Measurements from ENCODE around the gene INSL3.
"Not testable (repeated sequence)": the region's sequence is repeated elsewhere in the genome, so short reads cannot be mapped to it uniquely, and the experiment has no call there.

Gene INSL3

GRCh38 chr19:17817668-17818363 lies 3.5 kb downstream of the INSL3 start:
- Histone ChIP-seq H3K27me3 (ENCODE audit: insufficient read depth, low read length) (no peaks in the 10 kb centered on the region), H3K36me3 (ENCODE audit: insufficient read depth, low read length) (no peaks in the 10 kb centered on the region), H3K9me3 (ENCODE audit: low read length) (no peaks in the 10 kb centered on the region), H2AFZ (ENCODE audit: low read depth, low read length) (no peak overlapping the region), H3K4me3 (ENCODE audit: low read length) (no peak overlapping the region), H3K4me1 (ENCODE audit: insufficient read depth, low read length) (no peaks in the 10 kb centered on the region)

GRCh38 chr19:17812099-17812498 lies 9.2 kb downstream of the INSL3 start:
- Histone ChIP-seq H3K4me3 (ENCODE audit: low read length) (no peak overlapping the region), H3K4me1 (ENCODE audit: insufficient read depth, low read length) (no peaks in the 10 kb centered on the region), H3K36me3 (ENCODE audit: insufficient read depth, low read length) (no peaks in the 10 kb centered on the region), H2AFZ (ENCODE audit: low read depth, low read length) (no peak overlapping the region), H3K27me3 (ENCODE audit: insufficient read depth, low read length) (peaks cover 2% of the 10 kb centered on the region), H3K9me3 (ENCODE audit: low read length) (no peaks in the 10 kb centered on the region)

GRCh38 chr19:17811681-17812080 lies 9.6 kb downstream of the INSL3 start:
- Histone ChIP-seq H3K27me3 (ENCODE audit: insufficient read depth, low read length) (peaks cover 2% of the 10 kb centered on the region), H2AFZ (ENCODE audit: low read depth, low read length) (no peak overlapping the region), H3K36me3 (ENCODE audit: insufficient read depth, low read length) (no peaks in the 10 kb centered on the region), H3K4me1 (ENCODE audit: insufficient read depth, low read length) (no peaks in the 10 kb centered on the region), H3K9me3 (ENCODE audit: low read length) (no peaks in the 10 kb centered on the region), H3K4me3 (ENCODE audit: low read length) (no peak overlapping the region)

GRCh38 chr19:17811103-17811502 lies 10.2 kb downstream of the INSL3 start:
- H2AFZ ChIP-seq (ENCODE audit: low read depth, low read length), result no peak overlapping the region
- peaks cover 2% of the 10 kb centered on the region for H3K27me3 ChIP-seq (ENCODE audit: insufficient read depth, low read length)
- H3K36me3 ChIP-seq (ENCODE audit: insufficient read depth, low read length), result no peaks in the 10 kb centered on the region
- no peak overlapping the region for H3K4me3 ChIP-seq (ENCODE audit: low read length)
- H3K9me3 ChIP-seq (ENCODE audit: low read length), result no peaks in the 10 kb centered on the region
- H3K4me1 ChIP-seq (ENCODE audit: insufficient read depth, low read length), result no peaks in the 10 kb centered on the region

- H3K36me3 ChIP-seq (ENCODE audit: insufficient read depth, low read length), result no peaks in the 10 kb centered on the region
- peaks cover 2% of the 10 kb centered on the region for H3K27me3 ChIP-seq (ENCODE audit: insufficient read depth, low read length)
- no peak overlapping the region for H2AFZ ChIP-seq (ENCODE audit: low read depth, low read length)
- H3K9me3 ChIP-seq (ENCODE audit: low read length), result no peaks in the 10 kb centered on the region
- H3K4me1 ChIP-seq (ENCODE audit: insufficient read depth, low read length), result no peaks in the 10 kb centered on the region
- H3K4me3 ChIP-seq (ENCODE audit: low read length), result no peak overlapping the region
These were observed 13.5 kb downstream of the INSL3 start for GRCh38 chr19:17807731-17808316.

GRCh38 chr19:17806945-17807344 lies 14.4 kb downstream of the INSL3 start:
- no peaks in the 10 kb centered on the region for H3K4me1 ChIP-seq (ENCODE audit: insufficient read depth, low read length)
- H3K27me3 ChIP-seq (ENCODE audit: insufficient read depth, low read length), result peaks cover 4% of the 10 kb centered on the region
- H3K36me3 ChIP-seq (ENCODE audit: insufficient read depth, low read length), result no peaks in the 10 kb centered on the region
- no peak overlapping the region for H3K4me3 ChIP-seq (ENCODE audit: low read length)
- H2AFZ ChIP-seq (ENCODE audit: low read depth, low read length), result no peak overlapping the region
- no peaks in the 10 kb centered on the region for H3K9me3 ChIP-seq (ENCODE audit: low read length)

GRCh38 chr19:17805427-17805826 lies 15.9 kb downstream of the INSL3 start:
- Histone ChIP-seq H2AFZ (ENCODE audit: low read depth, low read length) (no peak overlapping the region), H3K9me3 (ENCODE audit: low read length) (no peaks in the 10 kb centered on the region), H3K4me3 (ENCODE audit: low read length) (no peak overlapping the region), H3K27me3 (ENCODE audit: insufficient read depth, low read length) (peaks cover 5% of the 10 kb centered on the region), H3K36me3 (ENCODE audit: insufficient read depth, low read length) (no peaks in the 10 kb centered on the region), H3K4me1 (ENCODE audit: insufficient read depth, low read length) (no peaks in the 10 kb centered on the region)

GRCh38 chr19:17803264-17803896 lies 17.9 kb downstream of the INSL3 start:
- Histone ChIP-seq H3K4me3 (ENCODE audit: low read length) (no peak overlapping the region), H3K9me3 (ENCODE audit: low read length) (no peaks in the 10 kb centered on the region), H3K4me1 (ENCODE audit: insufficient read depth, low read length) (no peaks in the 10 kb centered on the region), H2AFZ (ENCODE audit: low read depth, low read length) (no peak overlapping the region), H3K27me3 (ENCODE audit: insufficient read depth, low read length) (peaks cover 7% of the 10 kb centered on the region), H3K36me3 (ENCODE audit: insufficient read depth, low read length) (no peaks in the 10 kb centered on the region)

- Histone ChIP-seq H3K4me3 (ENCODE audit: low read length) (no peak overlapping the region), H3K9me3 (ENCODE audit: low read length) (no peaks in the 10 kb centered on the region), H3K36me3 (ENCODE audit: insufficient read depth, low read length) (no peaks in the 10 kb centered on the region), H2AFZ (ENCODE audit: low read depth, low read length) (no peak overlapping the region), H3K27me3 (ENCODE audit: insufficient read depth, low read length) (peaks cover 11% of the 10 kb centered on the region), H3K4me1 (ENCODE audit: insufficient read depth, low read length) (no peaks in the 10 kb centered on the region)
These were observed 19.0 kb downstream of the INSL3 start for GRCh38 chr19:17802137-17802858.

GRCh38 chr19:17798599-17798998 lies 22.7 kb downstream of the INSL3 start:
- H3K9me3 ChIP-seq (ENCODE audit: low read length); H3K36me3 ChIP-seq (ENCODE audit: insufficient read depth, low read length); H3K4me3 ChIP-seq (ENCODE audit: low read length); H2AFZ ChIP-seq (ENCODE audit: low read depth, low read length); H3K4me1 ChIP-seq (ENCODE audit: insufficient read depth, low read length): not testable (repeated sequence)
- H3K27me3 ChIP-seq (ENCODE audit: insufficient read depth, low read length), result peaks cover 47% of the 10 kb centered on the region

- peaks cover 51% of the 10 kb centered on the region for H3K27me3 ChIP-seq (ENCODE audit: insufficient read depth, low read length)
These were observed 23.7 kb downstream of the INSL3 start for GRCh38 chr19:17797424-17798201.

GRCh38 chr19:17796838-17797423 lies 24.4 kb downstream of the INSL3 start:
- Histone ChIP-seq H2AFZ (ENCODE audit: low read depth, low read length) (no peak overlapping the region), H3K9me3 (ENCODE audit: low read length) (no peaks in the 10 kb centered on the region), H3K4me3 (ENCODE audit: low read length) (no peak overlapping the region), H3K36me3 (ENCODE audit: insufficient read depth, low read length) (no peaks in the 10 kb centered on the region), H3K4me1 (ENCODE audit: insufficient read depth, low read length) (no peaks in the 10 kb centered on the region), H3K27me3 (ENCODE audit: insufficient read depth, low read length) (peaks cover 48% of the 10 kb centered on the region)

More at GRCh38 chr19:17797424-17798201, 23.7 kb downstream of the INSL3 start:
- H3K4me3 ChIP-seq (ENCODE audit: low read length), result no peak overlapping the region
- H2AFZ ChIP-seq (ENCODE audit: low read depth, low read length), result no peak overlapping the region
- H3K4me1 ChIP-seq (ENCODE audit: insufficient read depth, low read length), result no peaks in the 10 kb centered on the region
- no peaks in the 10 kb centered on the region for H3K36me3 ChIP-seq (ENCODE audit: insufficient read depth, low read length)
- H3K9me3 ChIP-seq (ENCODE audit: low read length), result no peaks in the 10 kb centered on the region

All from neuron (in vitro differentiated cells).